ENCODE measurements around the gene OTX1. TPM values are rescaled to one million over a fixed set of nuclear protein-coding genes. Genes with fewer than 3 reads are reported as not detected.

OTX1 gene
- total RNA-seq, 1 donor: not detected

DNA sequence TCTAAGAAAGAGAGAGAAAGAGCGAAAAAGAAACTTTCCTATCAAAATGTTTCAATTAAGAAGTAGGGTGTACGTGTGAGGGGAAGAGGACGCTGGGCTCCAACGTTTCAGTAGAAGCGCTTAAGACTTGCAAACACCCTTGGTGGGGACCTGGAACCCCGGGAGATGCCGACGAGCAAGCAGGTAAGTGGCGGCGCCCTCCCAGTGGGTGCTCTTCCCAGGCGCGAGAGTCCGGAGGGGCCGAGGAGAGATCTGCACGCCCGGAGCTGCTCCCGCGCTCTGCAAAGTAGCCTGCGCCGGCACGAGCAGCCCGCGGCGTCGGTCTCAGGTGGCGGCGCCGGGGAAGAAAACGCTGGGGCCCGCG, 678 bp upstream of the OTX1 start:
- Histone ChIP-seq H3K79me2 (ENCODE audit: insufficient read depth, low read length) (no peaks in the 10 kb centered on the region), H3K4me1 (ENCODE audit: insufficient read depth, low read length) (peaks cover 9% of the 10 kb centered on the region), H3K36me3 (ENCODE audit: insufficient read depth, low read length) (peaks cover 6% of the 10 kb centered on the region), H4K20me1 (ENCODE audit: insufficient read depth, low read length) (peaks cover 17% of the 10 kb centered on the region), H3K4me2 (ENCODE audit: insufficient read depth, low read length) (peak overlapping the region; percentile 86), H3K4me3 (ENCODE audit: insufficient read depth, low read length) (peak overlapping the region; percentile 57), H2AFZ (ENCODE audit: low read length) (no peak overlapping the region), H3K27me3 (ENCODE audit: insufficient read depth, low read length) (peaks cover 64% of the 10 kb centered on the region), H3K9me3 (ENCODE audit: low read depth, low read length) (no peaks in the 10 kb centered on the region), H3K27ac (ENCODE audit: low read depth, low read length) (no peak overlapping the region)
- peak; percentile 86 for DNase-seq (ENCODE audit: insufficient read length, low spot score, missing footprints)
- TF ChIP-seq, protein P1, sequence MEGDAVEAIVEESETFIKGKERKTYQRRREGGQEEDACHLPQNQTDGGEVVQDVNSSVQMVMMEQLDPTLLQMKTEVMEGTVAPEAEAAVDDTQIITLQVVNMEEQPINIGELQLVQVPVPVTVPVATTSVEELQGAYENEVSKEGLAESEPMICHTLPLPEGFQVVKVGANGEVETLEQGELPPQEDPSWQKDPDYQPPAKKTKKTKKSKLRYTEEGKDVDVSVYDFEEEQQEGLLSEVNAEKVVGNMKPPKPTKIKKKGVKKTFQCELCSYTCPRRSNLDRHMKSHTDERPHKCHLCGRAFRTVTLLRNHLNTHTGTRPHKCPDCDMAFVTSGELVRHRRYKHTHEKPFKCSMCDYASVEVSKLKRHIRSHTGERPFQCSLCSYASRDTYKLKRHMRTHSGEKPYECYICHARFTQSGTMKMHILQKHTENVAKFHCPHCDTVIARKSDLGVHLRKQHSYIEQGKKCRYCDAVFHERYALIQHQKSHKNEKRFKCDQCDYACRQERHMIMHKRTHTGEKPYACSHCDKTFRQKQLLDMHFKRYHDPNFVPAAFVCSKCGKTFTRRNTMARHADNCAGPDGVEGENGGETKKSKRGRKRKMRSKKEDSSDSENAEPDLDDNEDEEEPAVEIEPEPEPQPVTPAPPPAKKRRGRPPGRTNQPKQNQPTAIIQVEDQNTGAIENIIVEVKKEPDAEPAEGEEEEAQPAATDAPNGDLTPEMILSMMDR (IDR thresholded peaks at IDR 0.05; ENCODE audit: extremely low read depth, low read depth, low read length): no peak

DNA sequence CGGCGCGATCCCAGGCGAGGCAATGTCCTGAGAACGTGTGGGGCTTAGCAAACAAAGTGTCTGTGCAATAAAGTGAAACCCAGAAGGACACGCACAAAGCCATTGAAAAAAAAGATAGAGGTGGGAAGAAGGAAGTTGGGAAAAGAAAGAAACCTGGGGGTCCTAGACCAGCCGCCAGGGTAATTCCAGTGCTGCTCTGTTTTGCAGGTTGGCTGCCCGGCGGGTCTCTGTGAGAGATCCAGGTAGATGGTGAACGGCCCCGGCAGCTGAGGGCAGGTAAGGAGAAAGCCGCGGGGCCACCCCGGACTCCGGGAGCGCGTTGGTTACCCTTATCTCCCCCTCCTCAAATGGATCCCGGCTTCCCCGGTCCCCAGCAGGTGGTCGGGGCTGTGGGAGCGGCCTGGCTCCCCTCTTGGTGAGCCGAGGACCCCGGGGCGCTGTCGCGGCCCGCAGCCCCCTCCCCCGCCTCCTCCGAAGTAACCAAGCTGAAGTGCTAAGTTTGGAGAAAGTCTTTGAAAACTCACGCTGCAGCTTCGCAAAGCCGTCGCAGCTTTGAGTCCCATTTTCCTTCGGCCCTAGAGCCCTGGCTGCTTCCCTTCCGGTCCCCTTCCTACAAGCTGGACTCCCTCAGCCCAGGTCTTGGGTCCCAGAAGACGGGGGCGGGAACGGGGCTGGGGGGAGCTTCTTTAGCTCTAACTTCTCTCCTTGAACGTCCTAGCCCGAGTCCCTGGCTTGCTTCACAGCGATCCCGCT, 588 bp downstream of the OTX1 start:
- H3K9me3 ChIP-seq (ENCODE audit: low read depth, low read length): no peaks in the 10 kb centered on the region
- H3K4me2 ChIP-seq (ENCODE audit: insufficient read depth, low read length): peak overlapping the region; percentile 84
- H3K27me3 ChIP-seq (ENCODE audit: insufficient read depth, low read length): peaks cover 76% of the 10 kb centered on the region
- DNase-seq (ENCODE audit: insufficient read length, low spot score, missing footprints): peak; percentile 73
- peak overlapping the region; percentile 68 for H3K4me3 ChIP-seq (ENCODE audit: insufficient read depth, low read length)
- H3K79me2 ChIP-seq (ENCODE audit: insufficient read depth, low read length): no peaks in the 10 kb centered on the region
- peaks cover 9% of the 10 kb centered on the region for H3K4me1 ChIP-seq (ENCODE audit: insufficient read depth, low read length)
- TF ChIP-seq, protein P1 (IDR thresholded peaks at IDR 0.05; ENCODE audit: extremely low read depth, low read depth, low read length): no peak
- H3K36me3 ChIP-seq (ENCODE audit: insufficient read depth, low read length): no peaks in the 10 kb centered on the region
- H2AFZ ChIP-seq (ENCODE audit: low read length): no peak overlapping the region
- no peak overlapping the region for H3K27ac ChIP-seq (ENCODE audit: low read depth, low read length)
- peaks cover 17% of the 10 kb centered on the region for H4K20me1 ChIP-seq (ENCODE audit: insufficient read depth, low read length)

DNA sequence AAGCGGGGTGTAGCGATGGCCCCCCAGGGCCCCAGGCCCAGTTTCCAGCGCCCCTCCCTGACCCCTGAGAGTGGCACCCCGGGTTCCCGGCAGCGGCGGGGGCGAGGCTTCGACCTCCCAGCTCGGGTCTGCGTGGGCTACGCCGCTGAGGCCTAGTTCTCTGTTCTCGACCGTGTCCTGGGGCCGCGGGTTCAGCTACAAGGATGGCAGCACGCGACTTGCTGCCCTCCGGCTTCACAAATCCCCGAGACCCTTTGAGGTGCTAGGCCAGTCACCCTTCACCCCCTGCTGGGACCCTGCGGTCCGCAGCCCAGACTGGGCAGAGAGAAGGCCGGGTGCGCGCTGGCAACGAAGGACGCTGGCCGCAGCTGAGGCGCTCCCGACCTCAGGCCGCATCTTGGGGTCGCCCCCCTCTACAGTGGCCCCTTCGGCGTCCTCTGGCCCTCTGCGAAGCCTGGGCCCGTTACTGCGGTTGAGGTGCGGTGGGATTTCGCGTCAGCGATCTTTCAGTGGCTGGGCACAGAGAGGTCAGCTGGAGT, 1.2 kb downstream of the OTX1 start:
- no peak overlapping the region for H2AFZ ChIP-seq (ENCODE audit: low read length)
- no peaks in the 10 kb centered on the region for H3K9me3 ChIP-seq (ENCODE audit: low read depth, low read length)
- H3K79me2 ChIP-seq (ENCODE audit: insufficient read depth, low read length): no peaks in the 10 kb centered on the region
- no peaks in the 10 kb centered on the region for H3K36me3 ChIP-seq (ENCODE audit: insufficient read depth, low read length)
- peak; percentile 60 for DNase-seq (ENCODE audit: insufficient read length, low spot score, missing footprints)
- H4K20me1 ChIP-seq (ENCODE audit: insufficient read depth, low read length): peaks cover 17% of the 10 kb centered on the region
- peaks cover 77% of the 10 kb centered on the region for H3K27me3 ChIP-seq (ENCODE audit: insufficient read depth, low read length)
- H3K4me1 ChIP-seq (ENCODE audit: insufficient read depth, low read length): peaks cover 9% of the 10 kb centered on the region
- H3K4me2 ChIP-seq (ENCODE audit: insufficient read depth, low read length): no peak overlapping the region
- no peak overlapping the region for H3K27ac ChIP-seq (ENCODE audit: low read depth, low read length)
- TF ChIP-seq, protein P1 (IDR thresholded peaks at IDR 0.05; ENCODE audit: extremely low read depth, low read depth, low read length): no peak
- no peak overlapping the region for H3K4me3 ChIP-seq (ENCODE audit: insufficient read depth, low read length)

DNA sequence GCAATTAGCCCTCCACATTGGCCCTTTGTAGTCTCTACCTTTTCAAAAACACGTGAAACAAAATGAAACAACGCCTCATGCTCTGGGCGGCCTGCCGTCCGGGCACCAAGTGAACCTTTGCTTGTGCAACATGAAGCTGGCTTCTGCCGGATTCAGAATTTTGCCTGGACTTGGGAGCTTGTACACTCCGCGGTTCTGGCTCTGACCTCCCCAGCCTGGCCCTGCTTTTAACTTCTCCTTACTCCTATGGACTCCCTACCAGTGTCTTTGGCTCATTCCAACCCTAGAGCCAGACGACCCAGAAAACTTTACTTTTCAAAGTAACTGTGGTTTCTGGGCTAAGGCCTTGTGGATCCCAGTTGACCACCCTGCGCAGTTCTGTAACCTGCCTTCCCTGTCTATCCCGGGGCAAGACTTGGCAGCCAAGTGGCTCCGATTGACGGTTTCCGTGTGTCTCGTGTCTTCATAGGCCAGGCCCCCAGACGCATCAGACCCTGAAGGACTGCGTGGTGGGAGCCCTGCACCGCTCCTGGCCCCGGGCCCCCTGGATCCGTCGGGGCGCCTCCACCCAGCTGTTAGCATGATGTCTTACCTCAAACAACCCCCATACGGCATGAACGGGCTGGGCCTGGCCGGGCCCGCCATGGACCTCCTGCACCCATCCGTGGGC, 1.9 kb downstream of the OTX1 start:
- peak; percentile 73 for DNase-seq (ENCODE audit: insufficient read length, low spot score, missing footprints)
- Histone ChIP-seq H3K4me1 (ENCODE audit: insufficient read depth, low read length) (peaks cover 9% of the 10 kb centered on the region), H4K20me1 (ENCODE audit: insufficient read depth, low read length) (peaks cover 14% of the 10 kb centered on the region), H3K9me3 (ENCODE audit: low read depth, low read length) (no peaks in the 10 kb centered on the region), H3K27ac (ENCODE audit: low read depth, low read length) (no peak overlapping the region), H3K79me2 (ENCODE audit: insufficient read depth, low read length) (no peaks in the 10 kb centered on the region), H3K27me3 (ENCODE audit: insufficient read depth, low read length) (peaks cover 77% of the 10 kb centered on the region), H2AFZ (ENCODE audit: low read length) (no peak overlapping the region), H3K36me3 (ENCODE audit: insufficient read depth, low read length) (no peaks in the 10 kb centered on the region), H3K4me2 (ENCODE audit: insufficient read depth, low read length) (no peak overlapping the region), H3K4me3 (ENCODE audit: insufficient read depth, low read length) (no peak overlapping the region)
- TF ChIP-seq, protein P1 (IDR thresholded peaks at IDR 0.05; ENCODE audit: extremely low read depth, low read depth, low read length): no peak

Measured in osteoblast (primary cell).